Measurements from ENCODE around the gene MOCS3. TPM values are rescaled to one million over a fixed set of nuclear protein-coding genes. Genes with fewer than 3 reads are reported as not detected.

Gene MOCS3
- total and polyA plus RNA-seq, 10 of the 15 experiments (the other 5 are each of a cell fraction or from before 2014, with no cell fraction given) = 0.87 to 5.9 (median 3.6) TPM

- no peak for TF ChIP-seq BMI1 (IDR thresholded peaks at IDR 0.05; ENCODE audit: borderline replicate concordance)
- no peak for TF ChIP-seq KLF5 (IDR thresholded peaks at IDR 0.05; ENCODE audit: partially characterized antibody)
- no peak for TF ChIP-seq E2F4 (IDR thresholded peaks at IDR 0.05; ENCODE audit: low read depth, low read length)
- no peak for TF ChIP-seq POU2F2 (IDR thresholded peaks at IDR 0.05; ENCODE audit: borderline replicate concordance, low read depth, low read length)
- TF ChIP-seq CEBPB (IDR thresholded peaks at IDR 0.05; ENCODE audit: borderline replicate concordance in 1 of 2, low read depth in 2 of 2, low read length in 2 of 2) = no peak
- TF ChIP-seq CBX5 (IDR thresholded peaks at IDR 0.05; ENCODE audit: low read depth) = no peak
- no peak for TF ChIP-seq EGR1 (IDR thresholded peaks at IDR 0.05; ENCODE audit: borderline replicate concordance in 1 of 2, low read depth in 2 of 2, low read length in 2 of 2)
- no peak for TF ChIP-seq ZSCAN29 (IDR thresholded peaks at IDR 0.05)
- TF ChIP-seq E2F8 (IDR thresholded peaks at IDR 0.05; ENCODE audit: low read depth, partially characterized antibody) = no peak
- TF ChIP-seq YY1 (IDR thresholded peaks at IDR 0.05; ENCODE audit: low read depth, low read length) = no peak
- peak; percentile 78 for TF ChIP-seq MEF2A (IDR thresholded peaks at IDR 0.05; ENCODE audit: insufficient read depth, low read depth, low read length)
- TF ChIP-seq RELB (IDR thresholded peaks at IDR 0.05; ENCODE audit: low read depth) = no peak
- no peak for TF ChIP-seq E4F1 (IDR thresholded peaks at IDR 0.05; ENCODE audit: borderline replicate concordance, partially characterized antibody)
- no peak for TF ChIP-seq EZH2 (IDR thresholded peaks at IDR 0.05; ENCODE audit: borderline replicate concordance, control insufficient read depth, low read depth, low read length)
- no peak for TF ChIP-seq MLLT1 (IDR thresholded peaks at IDR 0.05)
- no peak for TF ChIP-seq GATAD2B (conservative IDR thresholded peaks at IDR 0.05; ENCODE audit: low read depth)
- no peak for TF ChIP-seq BACH1 (IDR thresholded peaks at IDR 0.05; ENCODE audit: borderline replicate concordance)
- TF ChIP-seq SMAD1 (IDR thresholded peaks at IDR 0.05; ENCODE audit: low read depth, partially characterized antibody) = no peak
- no peak for TF ChIP-seq MYB (IDR thresholded peaks at IDR 0.05; ENCODE audit: borderline replicate concordance, low read depth, low read length)
Observed at GRCh38 chr20:50911030-50911429, 47.6 kb upstream of the MOCS3 start (continued).
